Esophagus squamous epithelium (tissue), 4 donors: ENCODE data around the gene THEM5.

ENCODE experiments used
- POLR2A ChIP-seq, 4 donors: fragments of 450-650 bp; IDR thresholded peaks; one replicate each; pipeline ENCODE4 v1.6.1; 2017; ENCODE audit warnings: antibody characterized with exemption in 4 of 4, mild to moderate bottlenecking in 4 of 4, moderate library complexity in 3 of 4
- TF ChIP-seq, protein P1 (sequence below), 6 experiments: fragments of 450-650 bp in 4 of 6; fragments of 200-600 bp in 2 of 6; sonication (generic) in 2 of 6; IDR thresholded peaks; one replicate each; pipeline ENCODE4 v1.5.1; 2016 to 2019; ENCODE audit warnings: antibody characterized with exemption in 6 of 6, mild to moderate bottlenecking in 4 of 6, moderate library complexity in 4 of 6

GRCh38 chr1:151897991-151898431 is 44.5 kb upstream of the THEM5 start:
- TF ChIP-seq, protein P1, sequence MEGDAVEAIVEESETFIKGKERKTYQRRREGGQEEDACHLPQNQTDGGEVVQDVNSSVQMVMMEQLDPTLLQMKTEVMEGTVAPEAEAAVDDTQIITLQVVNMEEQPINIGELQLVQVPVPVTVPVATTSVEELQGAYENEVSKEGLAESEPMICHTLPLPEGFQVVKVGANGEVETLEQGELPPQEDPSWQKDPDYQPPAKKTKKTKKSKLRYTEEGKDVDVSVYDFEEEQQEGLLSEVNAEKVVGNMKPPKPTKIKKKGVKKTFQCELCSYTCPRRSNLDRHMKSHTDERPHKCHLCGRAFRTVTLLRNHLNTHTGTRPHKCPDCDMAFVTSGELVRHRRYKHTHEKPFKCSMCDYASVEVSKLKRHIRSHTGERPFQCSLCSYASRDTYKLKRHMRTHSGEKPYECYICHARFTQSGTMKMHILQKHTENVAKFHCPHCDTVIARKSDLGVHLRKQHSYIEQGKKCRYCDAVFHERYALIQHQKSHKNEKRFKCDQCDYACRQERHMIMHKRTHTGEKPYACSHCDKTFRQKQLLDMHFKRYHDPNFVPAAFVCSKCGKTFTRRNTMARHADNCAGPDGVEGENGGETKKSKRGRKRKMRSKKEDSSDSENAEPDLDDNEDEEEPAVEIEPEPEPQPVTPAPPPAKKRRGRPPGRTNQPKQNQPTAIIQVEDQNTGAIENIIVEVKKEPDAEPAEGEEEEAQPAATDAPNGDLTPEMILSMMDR (IDR thresholded peaks at IDR 0.05), result no peak
- no peak for TF ChIP-seq POLR2A (IDR thresholded peaks at IDR 0.05)
